AG04449 (cell line): ENCODE results near the gene TEX47.

ENCODE experiments used
- CTCF ChIA-PET: fragments of 350-600 bp; formaldehyde crosslinking; extraction: SDS; loops from one replicate; lab custom pipeline; 2021; ENCODE audit warnings: antibody characterized with exemption; lab: Yijun Ruan, JAX
- POLR2A ChIA-PET: fragments of 400-600, 350-600 bp; formaldehyde crosslinking; extraction: SDS; loops from one replicate; lab custom pipeline; 2020; ENCODE audit warnings: antibody characterized with exemption, inconsistent platforms; lab: Yijun Ruan, JAX
- DNase-seq: peaks from one replicate; pipeline ENCODE4 v3.0.0-alpha.2; 2010; ENCODE audit warnings: low read depth, low spot score
- H3K4me3 ChIP-seq: 2 replicates; pipeline ENCODE4 v1.5.1; 2011; ENCODE audit warnings: low read depth, mild to moderate bottlenecking, control low read depth, low read length
- CTCF ChIP-seq: IDR thresholded peaks from one replicate; pipeline ENCODE4 v1.5.1; 2011; ENCODE audit warnings: mild to moderate bottlenecking, moderate library complexity, low read length, control low read depth, inconsistent platforms; ENCODE audit not compliant: insufficient read depth; ENCODE audit errors: missing control alignments

Gene TEX47

DNA sequence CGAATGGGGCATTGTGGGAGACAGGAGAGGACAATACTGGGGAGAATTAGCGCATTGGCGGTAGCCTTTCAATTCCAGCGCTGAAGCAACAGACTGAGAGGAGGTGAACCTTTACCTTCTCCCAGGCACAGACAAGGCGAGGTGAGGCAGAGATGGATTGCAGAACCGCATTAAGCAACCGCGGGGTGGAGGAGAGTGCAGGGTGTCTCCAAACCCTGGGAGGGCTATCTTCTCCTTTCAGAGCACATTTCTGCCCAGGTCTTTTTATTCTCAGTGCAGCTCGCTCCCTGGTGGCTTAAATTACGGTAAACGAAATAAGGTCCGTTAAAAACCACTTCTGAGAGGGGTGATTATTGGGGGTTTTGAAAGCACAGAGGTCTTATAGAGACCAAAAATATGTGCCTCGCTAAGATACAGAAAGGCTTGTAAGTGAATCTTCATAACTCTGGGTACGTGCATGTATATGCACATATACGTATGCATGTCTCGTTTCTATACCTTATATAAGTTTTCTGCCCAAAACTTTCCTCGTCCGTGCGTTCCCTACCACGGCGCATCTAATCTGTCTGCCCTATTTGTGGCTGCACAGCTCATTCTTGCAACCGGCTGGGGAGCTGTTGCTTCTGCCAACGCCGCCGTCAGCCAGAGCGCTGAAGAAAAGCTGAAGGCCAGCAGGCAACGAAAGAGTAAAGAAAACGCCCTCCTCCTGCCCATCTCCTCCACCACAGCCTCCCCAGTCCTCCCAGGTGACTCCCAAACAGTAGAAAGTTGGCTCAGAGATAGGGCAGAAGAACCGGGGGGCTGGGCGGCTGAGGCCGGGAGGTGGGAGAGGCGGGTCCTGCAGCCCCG, 36.9 kb downstream of the TEX47 start:
- TF ChIP-seq CTCF: no peak
- no peak overlapping the region for H3K4me3 ChIP-seq
- ChIA-PET POLR2A (no interaction called here), CTCF (no interaction called here)
- no peak for DNase-seq

DNA sequence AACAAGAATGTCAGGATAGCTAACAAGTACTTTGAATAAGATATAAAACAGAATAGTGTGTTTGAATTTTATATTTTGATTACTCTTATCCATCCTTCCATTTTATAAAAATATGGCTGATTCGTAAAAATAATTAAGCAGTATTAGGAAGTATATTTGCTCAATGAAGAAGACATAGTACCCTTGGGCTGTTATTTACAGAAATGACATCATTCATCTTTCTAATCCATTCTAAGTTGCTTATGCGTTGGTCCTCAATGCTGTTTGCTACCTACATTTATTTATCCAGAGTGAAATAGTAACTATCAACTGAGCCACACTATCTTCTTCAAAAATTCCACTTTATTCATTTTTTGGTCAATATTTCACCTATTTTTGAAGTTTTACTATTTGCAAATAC, 38.2 kb downstream of the TEX47 start:
- no peak overlapping the region for H3K4me3 ChIP-seq
- TF ChIP-seq CTCF: no peak
- ChIA-PET CTCF (no interaction called here), POLR2A (no interaction called here)
- DNase-seq: no peak

DNA sequence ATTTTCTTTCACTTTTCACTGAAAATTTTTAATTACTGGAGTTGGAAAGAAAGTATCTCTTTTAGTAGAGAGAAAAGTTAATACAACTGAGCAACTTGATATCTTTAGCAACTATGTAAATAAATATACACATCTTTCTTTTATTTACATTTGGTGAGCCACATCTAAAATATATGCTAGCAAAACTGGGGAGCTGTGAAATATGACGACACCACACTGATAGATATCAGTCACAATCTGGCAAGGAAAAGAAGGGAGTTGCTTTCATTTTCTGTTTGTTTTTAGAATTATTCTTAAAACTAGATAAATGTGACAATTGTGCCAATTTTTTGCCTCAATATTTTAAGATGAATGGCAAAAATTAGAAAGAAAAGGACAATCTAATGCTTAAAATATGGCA, 38.7 kb downstream of the TEX47 start:
- no peak overlapping the region for H3K4me3 ChIP-seq
- TF ChIP-seq CTCF: no peak
- ChIA-PET CTCF (no interaction called here), POLR2A (no interaction called here)
- no peak for DNase-seq

- no peak for TF ChIP-seq CTCF
- no peak overlapping the region for H3K4me3 ChIP-seq
- ChIA-PET CTCF (no interaction called here), POLR2A (no interaction called here)
- DNase-seq: no peak
Observed at GRCh38 chr7:88746126-88746525, 49.4 kb downstream of the TEX47 start.
